ENCODE results near the gene CELF4.

GRCh38 chr18:37332219-37332618 lies 233.4 kb downstream of the CELF4 start:
- no peak for TF ChIP-seq CTCF (conservative IDR thresholded peaks at IDR 0.05)
- no peak for TF ChIP-seq ZFX (IDR thresholded peaks at IDR 0.05)

Measured in C4-2B (cell line).